Mucosa of descending colon (tissue), 3 donors: ENCODE data around the gene ATP9B. TPM values are rescaled to one million over a fixed set of nuclear protein-coding genes. Genes with fewer than 3 reads are reported as not detected.

Experiments
- ATAC-seq: fragments of 200-7000 bp; cut with Tn5 transposase; one replicate; pipeline ENCODE4 v1.9.1; 2020; ENCODE audit warnings: mild to moderate bottlenecking, moderate library complexity
- DNase-seq, 3 donors: peaks; one replicate each; pipeline ENCODE4 v3.0.0-alpha.2; 2020
- H3K36me3 ChIP-seq: fragments of 200-600 bp; one replicate; pipeline ENCODE4 v1.8.0; 2021; ENCODE audit warnings: low read depth, mild to moderate bottlenecking
- H3K4me1 ChIP-seq: fragments of 200-600 bp; one replicate; pipeline ENCODE4 v1.8.0; 2021; ENCODE audit warnings: low read depth, mild to moderate bottlenecking
- H3K4me3 ChIP-seq: fragments of 200-600 bp; one replicate; pipeline ENCODE4 v1.8.0; 2021; ENCODE audit warnings: mild to moderate bottlenecking
- H3K9me3 ChIP-seq: fragments of 200-600 bp; one replicate; pipeline ENCODE4 v1.8.0; 2021; ENCODE audit warnings: mild to moderate bottlenecking
- CTCF ChIP-seq: fragments of 200-600 bp; IDR thresholded peaks from one replicate; pipeline ENCODE4 v1.8.0; 2022; ENCODE audit warnings: antibody characterized with exemption, mild to moderate bottlenecking
- intact Hi-C, 2 donors: fragments of 100-400 bp; cut with DNase I in 1 of 2; cut with micrococcal nuclease in 1 of 2; formaldehyde crosslinking; loops; one replicate each; pipeline versions ENCODE4 v1.11.0 to v1.11.1; 2022; cut with DNase I, micrococcal nuclease
- total RNA-seq, 3 donors: library from RNA; stranded (reverse); fragmentation: NEBNext Ultra II Directional in 2 of 3; extraction: Animal tissue kit (Norgen Biotek cat#: 25700) in 2 of 3; gene quantifications; one replicate each; pipeline versions ENCODE4 v1.2.1 to v1.2.4, GENCODE V29; 2021 to 2023
- donor health status: DM: no; HTN: no; CAD: no; lungs with moderate emphysema.
- donor health status: DM: no; HTN: no; CAD: no.
- donor health status: DM: no; HTN: yes; CAD: no.

ATP9B gene
- total RNA-seq, 3 donors from 2014 or later, result 25.8 to 37.1 (median 34.1) TPM

GRCh38 chr18:79413025-79413424 is 343.8 kb downstream of the ATP9B start:
- Histone ChIP-seq H3K36me3 (no peaks in the 10 kb centered on the region), H3K9me3 (no peaks in the 10 kb centered on the region), H3K4me1 (no peaks in the 10 kb centered on the region), H3K4me3 (no peak overlapping the region)
- intact Hi-C loops, result no loop called here
- no peak for TF ChIP-seq CTCF
- ATAC-seq (no peak), DNase-seq (peak in 2 of 3 donors; percentile 6 to 34)

GRCh38 chr18:79413426-79413825 is 344.2 kb downstream of the ATP9B start:
- ATAC-seq (no peak), DNase-seq (peak in 2 of 3 donors; percentile 15 to 32)
- Histone ChIP-seq H3K4me1 (no peaks in the 10 kb centered on the region), H3K36me3 (no peaks in the 10 kb centered on the region), H3K4me3 (no peak overlapping the region), H3K9me3 (no peaks in the 10 kb centered on the region)
- TF ChIP-seq CTCF, result no peak
- intact Hi-C loops, result no loop called here

DNA sequence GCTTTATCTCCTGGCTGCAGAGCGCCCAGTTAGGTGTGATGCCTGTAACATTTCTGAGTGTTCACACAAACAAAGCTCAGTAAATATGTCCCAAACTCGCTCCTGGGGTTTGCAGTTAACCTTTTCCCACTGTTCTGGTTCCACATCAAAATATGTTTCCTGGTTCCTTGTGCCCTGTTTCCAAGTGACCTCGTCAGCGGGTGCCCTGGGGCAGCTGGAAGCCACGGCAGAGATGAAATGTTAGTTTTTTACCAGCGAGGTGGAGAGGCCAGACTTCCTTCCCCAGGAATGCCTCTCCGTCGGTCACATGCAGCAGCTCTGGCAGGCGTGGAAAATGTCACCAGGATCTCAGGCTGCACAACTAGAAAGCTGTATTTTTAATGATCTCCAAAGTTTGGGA is 344.7 kb downstream of the ATP9B start:
- intact Hi-C loops, result no loop called here
- H3K4me1 ChIP-seq, result no peaks in the 10 kb centered on the region
- no peaks in the 10 kb centered on the region for H3K9me3 ChIP-seq
- no peak for TF ChIP-seq CTCF
- H3K36me3 ChIP-seq, result no peaks in the 10 kb centered on the region
- no peak overlapping the region for H3K4me3 ChIP-seq
- DNase-seq, result peak in 1 of 3 donors; percentile 20
- ATAC-seq, result no peak

DNA sequence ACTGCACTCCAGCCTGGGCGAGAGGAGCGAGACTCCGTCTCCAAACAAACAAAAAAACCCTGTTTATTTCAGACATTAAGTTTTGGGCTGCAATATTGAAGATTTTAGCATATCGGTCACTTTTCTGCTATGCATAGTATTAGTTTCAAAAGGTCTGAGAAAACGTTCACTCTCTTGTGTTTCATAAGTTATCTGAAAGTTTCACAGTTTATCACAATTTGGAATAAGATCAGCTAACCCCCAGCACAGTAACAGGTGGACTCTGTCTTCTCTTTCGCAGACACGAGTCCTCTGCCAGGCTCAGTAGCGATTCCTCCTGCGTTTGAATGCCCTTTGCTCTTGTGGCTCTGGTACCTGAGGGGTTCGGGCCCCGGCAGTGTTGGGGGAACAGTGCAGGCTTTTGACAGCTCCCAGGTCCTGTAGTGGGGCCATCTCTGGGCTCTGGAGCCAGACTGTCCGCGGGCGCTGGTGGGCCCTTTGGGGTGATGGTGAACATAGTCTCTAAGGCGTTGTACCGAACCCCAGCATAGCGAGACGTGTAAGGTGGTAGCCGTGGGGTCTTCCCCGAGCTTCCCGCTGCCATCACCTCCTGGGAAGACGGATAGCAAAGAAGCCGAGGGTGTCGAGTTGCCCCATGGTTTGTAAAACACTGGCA is 347.0 kb downstream of the ATP9B start:
- intact Hi-C loops, result no loop called here
- TF ChIP-seq CTCF, result no peak
- Histone ChIP-seq H3K36me3 (no peaks in the 10 kb centered on the region), H3K4me3 (no peak overlapping the region), H3K9me3 (no peaks in the 10 kb centered on the region), H3K4me1 (no peaks in the 10 kb centered on the region)
- peak in 1 of 3 donors; percentile 36 for DNase-seq
- ATAC-seq, result no peak

DNA sequence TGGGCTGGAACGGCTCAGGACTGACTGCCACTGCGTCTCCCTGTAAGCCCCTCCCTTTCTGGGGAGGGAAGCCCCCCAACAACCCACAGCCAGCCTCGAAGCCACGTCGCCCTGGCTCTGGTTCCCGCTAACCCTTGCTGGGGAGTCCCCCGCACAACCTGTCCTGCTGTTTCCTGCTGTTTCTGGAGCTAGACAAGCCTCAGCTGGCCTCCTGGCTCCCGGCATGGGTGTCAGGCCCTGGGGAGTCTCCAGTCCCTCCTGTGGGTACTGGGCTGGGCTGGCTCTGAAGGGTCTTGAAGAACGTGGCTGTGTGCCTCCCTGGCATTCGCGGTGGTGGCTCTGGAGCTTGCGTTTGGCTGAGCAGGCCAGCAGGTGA is 347.5 kb downstream of the ATP9B start:
- TF ChIP-seq CTCF, result no peak
- ATAC-seq, result no peak
- intact Hi-C loops, result no loop called here

DNA sequence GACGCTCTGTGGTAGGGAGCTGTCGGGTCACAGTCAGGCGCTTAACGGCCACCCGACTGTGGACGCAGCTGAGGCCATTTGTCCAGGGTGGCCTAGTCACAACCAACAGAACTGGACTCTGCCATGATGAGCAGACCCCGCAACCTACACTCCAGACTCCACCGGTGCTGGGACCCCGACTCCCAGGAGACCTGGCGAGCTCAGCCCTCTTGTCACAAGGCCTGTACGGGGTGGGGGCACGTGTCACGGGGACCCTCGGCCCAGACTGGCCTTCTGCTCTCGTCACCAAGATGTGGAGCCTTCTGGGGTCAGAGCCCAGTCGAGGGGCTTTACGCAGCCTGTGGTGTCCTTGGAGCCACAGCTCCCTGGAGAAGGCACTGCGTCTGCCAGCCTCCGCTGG is 349.0 kb downstream of the ATP9B start:
- intact Hi-C loops, result no loop called here
- Histone ChIP-seq H3K36me3 (no peaks in the 10 kb centered on the region), H3K4me3 (no peak overlapping the region), H3K9me3 (no peaks in the 10 kb centered on the region), H3K4me1 (no peaks in the 10 kb centered on the region)
- TF ChIP-seq CTCF, result no peak
- DNase-seq, result no peak
- ATAC-seq, result no peak

More for the DNA sequence above, 347.5 kb downstream of the ATP9B start:
- peak in 1 of 3 donors; percentile 45 for DNase-seq
- Histone ChIP-seq H3K36me3 (no peaks in the 10 kb centered on the region), H3K4me1 (no peaks in the 10 kb centered on the region), H3K4me3 (no peak overlapping the region), H3K9me3 (no peaks in the 10 kb centered on the region)
